Gastrocnemius medialis (tissue), 4 donors: ENCODE measurements around the gene CCDC178. TPM values are rescaled to one million over a fixed set of nuclear protein-coding genes. Genes with fewer than 3 reads are reported as not detected.

Experiments used
- ATAC-seq, 2 donors: fragments of 150-250 bp; one replicate each; pipeline ENCODE4 v1.9.1; 2016
- DNase-seq, 2 donors: peaks; one replicate each; pipeline ENCODE4 v3.0.0-alpha.2; 2019
- H3K27ac ChIP-seq, 4 donors: fragments of 200-600 bp; sonication (generic); 1 replicate in 1 of 4; 2 replicates in 3 of 4; pipeline ENCODE4 v1.5.1; 2016 to 2018; ENCODE audit warnings: mild to moderate bottlenecking in 2 of 4, moderate library complexity in 1 of 4
- H3K27me3 ChIP-seq, 3 donors: fragments of 200-600 bp; sonication (generic) in 2 of 3; 1 replicate in 1 of 3; 2 replicates in 2 of 3; pipeline versions ENCODE4 v1.5.1 to v1.6.0; 2016 to 2019; ENCODE audit warnings: mild to moderate bottlenecking in 1 of 3, moderate library complexity in 1 of 3
- H3K36me3 ChIP-seq, 2 donors: fragments of 200-600 bp; sonication (generic) in 1 of 2; one replicate each; pipeline ENCODE4 v1.5.1; 2017 to 2018
- H3K4me1 ChIP-seq, 2 donors: fragments of 200-600 bp; sonication (generic) in 1 of 2; one replicate each; pipeline ENCODE4 v1.5.1; 2016 to 2017; ENCODE audit warnings: mild to moderate bottlenecking in 2 of 2
- H3K4me3 ChIP-seq, 4 donors: fragments of 200-600 bp; sonication (generic) in 3 of 4; 1 replicate in 1 of 4; 2 replicates in 3 of 4; pipeline ENCODE4 v1.5.1; 2016 to 2019; ENCODE audit warnings: mild to moderate bottlenecking in 2 of 4
- H3K9me3 ChIP-seq, 3 donors: fragments of 200-600 bp; sonication (generic) in 2 of 3; 1 replicate in 1 of 3; 2 replicates in 2 of 3; pipeline ENCODE4 v1.5.1; 2016 to 2019
- POLR2A ChIP-seq, 2 donors: fragments of 450-650 bp; IDR thresholded peaks; one replicate each; pipeline ENCODE4 v1.6.1; 2017; ENCODE audit warnings: antibody characterized with exemption in 2 of 2, mild to moderate bottlenecking in 2 of 2, moderate library complexity in 2 of 2
- in situ Hi-C, 4 donors: fragments of 200-750 bp; cut with MboI; loops; one replicate each; pipeline versions ENCODE4 v1.15.0 to v1.8.0; 2017; ENCODE audit warnings: low sequenced_read_pairs in 4 of 4
- intact Hi-C: fragments of 100-400 bp; cut with DNase I; formaldehyde crosslinking; loops from one replicate; pipeline ENCODE4 v1.15.1; 2023; ENCODE audit warnings: low total_unique reads
- total RNA-seq, 4 donors: library from RNA; depleted of rRNA; stranded (reverse); fragments of >200 nt; gene quantifications; one replicate each; pipeline versions ENCODE4 v1.1.0 to v1.2.3, GENCODE V29; 2016
- TF ChIP-seq, protein P1 (sequence below), 5 experiments: fragments of 450-650 bp in 3 of 5; fragments of 200-600 bp in 2 of 5; sonication (generic) in 2 of 5; IDR thresholded peaks in 4 of 5; conservative IDR thresholded peaks in 1 of 5; 1 replicate in 4 of 5; 2 replicates in 1 of 5; pipeline ENCODE4 v1.5.1; 2016 to 2019; ENCODE audit warnings: antibody characterized with exemption in 5 of 5, mild to moderate bottlenecking in 3 of 5, moderate library complexity in 3 of 5

The CCDC178 gene
- total RNA-seq, 4 donors from 2014 or later, result 0.35 TPM; not detected in 3

DNA sequence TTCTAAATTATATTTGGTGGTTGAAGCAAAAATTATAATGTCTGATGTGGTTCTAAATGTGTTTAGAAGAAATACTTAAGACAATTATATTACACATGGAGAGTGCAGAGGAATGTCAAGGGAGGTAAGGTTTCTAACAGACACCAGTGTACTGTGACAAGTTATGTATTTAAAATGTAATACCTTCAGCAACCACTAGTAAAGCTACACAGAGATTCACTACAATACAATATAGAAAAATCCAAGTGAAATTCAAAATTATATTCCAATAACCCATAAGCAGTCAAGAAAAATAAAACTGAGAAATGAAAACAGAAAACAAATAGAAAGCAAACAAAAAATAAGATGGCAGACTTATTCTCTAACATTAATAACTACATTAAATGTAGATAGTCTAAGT, 418.2 kb downstream of the CCDC178 start:
- Histone ChIP-seq H3K4me3 (no peak overlapping the region), H3K27me3 (no peaks in the 10 kb centered on the region), H3K4me1 (no peaks in the 10 kb centered on the region), H3K36me3 (no peaks in the 10 kb centered on the region), H3K9me3 (no peaks in the 10 kb centered on the region), H3K27ac (no peak overlapping the region)
- intact Hi-C loops (no loop called here), in situ Hi-C loops (no loop called here)
- ATAC-seq (no peak), DNase-seq (no peak)
- TF ChIP-seq, protein P1, sequence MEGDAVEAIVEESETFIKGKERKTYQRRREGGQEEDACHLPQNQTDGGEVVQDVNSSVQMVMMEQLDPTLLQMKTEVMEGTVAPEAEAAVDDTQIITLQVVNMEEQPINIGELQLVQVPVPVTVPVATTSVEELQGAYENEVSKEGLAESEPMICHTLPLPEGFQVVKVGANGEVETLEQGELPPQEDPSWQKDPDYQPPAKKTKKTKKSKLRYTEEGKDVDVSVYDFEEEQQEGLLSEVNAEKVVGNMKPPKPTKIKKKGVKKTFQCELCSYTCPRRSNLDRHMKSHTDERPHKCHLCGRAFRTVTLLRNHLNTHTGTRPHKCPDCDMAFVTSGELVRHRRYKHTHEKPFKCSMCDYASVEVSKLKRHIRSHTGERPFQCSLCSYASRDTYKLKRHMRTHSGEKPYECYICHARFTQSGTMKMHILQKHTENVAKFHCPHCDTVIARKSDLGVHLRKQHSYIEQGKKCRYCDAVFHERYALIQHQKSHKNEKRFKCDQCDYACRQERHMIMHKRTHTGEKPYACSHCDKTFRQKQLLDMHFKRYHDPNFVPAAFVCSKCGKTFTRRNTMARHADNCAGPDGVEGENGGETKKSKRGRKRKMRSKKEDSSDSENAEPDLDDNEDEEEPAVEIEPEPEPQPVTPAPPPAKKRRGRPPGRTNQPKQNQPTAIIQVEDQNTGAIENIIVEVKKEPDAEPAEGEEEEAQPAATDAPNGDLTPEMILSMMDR (IDR thresholded peaks at IDR 0.05 in 4 of 5, conservative IDR thresholded peaks at IDR 0.05 in 1 of 5), result peak in 1 of 5 experiments; percentile 15
- TF ChIP-seq POLR2A (IDR thresholded peaks at IDR 0.05), result no peak

DNA sequence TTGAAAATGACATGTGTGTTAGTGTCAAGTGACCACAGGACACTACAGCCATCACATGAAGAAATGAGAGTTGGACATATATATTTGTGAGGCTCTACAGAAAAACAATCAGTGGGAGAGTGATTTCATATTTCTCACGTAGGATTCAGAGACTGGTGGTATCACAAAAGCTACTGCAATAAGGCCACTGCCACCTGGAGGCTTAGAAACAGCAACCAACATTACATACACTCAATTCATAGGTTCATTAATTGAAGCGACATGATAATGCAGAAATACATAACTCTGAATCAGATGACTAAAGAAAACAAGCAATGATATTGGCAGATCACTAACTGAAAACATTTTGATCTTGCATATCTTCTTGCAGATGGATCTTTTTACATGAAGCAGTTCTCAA, 419.6 kb downstream of the CCDC178 start:
- in situ Hi-C loops, result no loop called here
- Histone ChIP-seq H3K9me3 (no peaks in the 10 kb centered on the region), H3K27me3 (no peaks in the 10 kb centered on the region), H3K27ac (no peak overlapping the region), H3K4me3 (no peak overlapping the region), H3K4me1 (no peaks in the 10 kb centered on the region), H3K36me3 (no peaks in the 10 kb centered on the region)
- ATAC-seq, result no peak
- DNase-seq, result no peak
- TF ChIP-seq, protein P1 (IDR thresholded peaks at IDR 0.05 in 4 of 5, conservative IDR thresholded peaks at IDR 0.05 in 1 of 5), result no peak
- no peak for TF ChIP-seq POLR2A (IDR thresholded peaks at IDR 0.05)
- intact Hi-C loops, result no loop called here

DNA sequence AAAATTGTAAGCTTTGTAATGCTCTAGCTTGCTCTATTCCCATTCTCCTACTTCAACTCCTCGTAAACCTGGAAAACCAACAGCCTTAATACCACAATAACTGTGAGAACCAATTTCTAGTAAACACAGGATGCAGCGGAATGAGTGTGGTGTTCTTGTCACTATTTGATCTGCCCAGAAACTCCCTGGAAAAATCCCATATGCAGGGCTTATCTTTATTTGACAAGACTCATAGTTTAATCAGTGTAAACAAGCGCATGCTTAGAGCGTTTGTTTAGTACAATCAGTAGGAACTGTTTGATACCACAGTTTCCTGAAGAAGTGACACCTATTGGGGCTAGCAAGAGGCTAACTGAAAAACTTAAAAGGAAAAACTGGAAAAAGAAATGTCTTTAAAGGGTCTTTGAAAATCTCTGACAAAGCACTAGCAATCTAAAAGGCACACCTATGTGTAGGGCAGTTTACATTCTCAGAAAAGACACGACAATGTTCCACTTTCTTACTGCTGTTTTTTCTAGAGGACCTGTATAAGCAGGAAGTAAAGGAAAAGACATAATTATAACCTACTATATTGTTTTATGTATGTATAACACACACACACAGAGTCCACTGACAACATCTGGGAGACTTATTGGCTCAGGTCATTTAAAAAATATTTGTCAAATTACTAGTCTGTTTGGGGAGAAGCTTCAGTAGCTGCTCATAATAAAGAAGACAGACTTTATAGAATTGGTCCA, 426.3 kb downstream of the CCDC178 start:
- TF ChIP-seq, protein P1 (IDR thresholded peaks at IDR 0.05 in 4 of 5, conservative IDR thresholded peaks at IDR 0.05 in 1 of 5), result no peak
- no peak for TF ChIP-seq POLR2A (IDR thresholded peaks at IDR 0.05)
- no peaks in the 10 kb centered on the region for H3K27me3 ChIP-seq

DNA sequence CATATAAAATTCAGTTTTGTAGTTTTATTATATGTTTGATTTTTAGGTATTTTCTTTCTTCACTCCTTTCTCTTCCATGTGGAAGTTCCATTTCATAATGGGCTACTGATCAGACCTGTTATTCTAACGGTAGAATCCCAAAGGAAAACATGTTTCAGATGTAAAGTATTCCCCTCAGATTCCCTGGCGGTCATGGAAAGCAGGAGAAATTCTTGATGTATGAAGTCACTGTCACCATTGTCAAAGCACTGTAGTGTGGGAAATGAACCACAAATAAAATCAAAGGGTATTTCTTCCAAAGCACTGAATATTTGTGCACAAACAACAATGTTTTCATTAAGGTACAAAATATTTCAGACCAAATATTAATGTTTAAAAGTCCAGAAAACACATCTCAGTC, 430.4 kb downstream of the CCDC178 start:
- in situ Hi-C loops, result no loop called here
- Histone ChIP-seq H3K4me3 (no peak overlapping the region), H3K27ac (no peak overlapping the region), H3K9me3 (no peaks in the 10 kb centered on the region), H3K36me3 (no peaks in the 10 kb centered on the region), H3K4me1 (no peaks in the 10 kb centered on the region), H3K27me3 (no peaks in the 10 kb centered on the region)
- TF ChIP-seq POLR2A (IDR thresholded peaks at IDR 0.05), result no peak
- TF ChIP-seq, protein P1 (IDR thresholded peaks at IDR 0.05 in 4 of 5, conservative IDR thresholded peaks at IDR 0.05 in 1 of 5), result no peak
- intact Hi-C loops, result no loop called here
- no peak for ATAC-seq
- no peak for DNase-seq

More for the DNA sequence above, 426.3 kb downstream of the CCDC178 start:
- no peak overlapping the region for H3K27ac ChIP-seq
- H3K36me3 ChIP-seq, result no peaks in the 10 kb centered on the region
- H3K9me3 ChIP-seq, result no peaks in the 10 kb centered on the region
- intact Hi-C loops (no loop called here), in situ Hi-C loops (no loop called here)
- ATAC-seq (no peak), DNase-seq (no peak)
- no peak overlapping the region for H3K4me3 ChIP-seq
- H3K4me1 ChIP-seq, result no peaks in the 10 kb centered on the region

DNA sequence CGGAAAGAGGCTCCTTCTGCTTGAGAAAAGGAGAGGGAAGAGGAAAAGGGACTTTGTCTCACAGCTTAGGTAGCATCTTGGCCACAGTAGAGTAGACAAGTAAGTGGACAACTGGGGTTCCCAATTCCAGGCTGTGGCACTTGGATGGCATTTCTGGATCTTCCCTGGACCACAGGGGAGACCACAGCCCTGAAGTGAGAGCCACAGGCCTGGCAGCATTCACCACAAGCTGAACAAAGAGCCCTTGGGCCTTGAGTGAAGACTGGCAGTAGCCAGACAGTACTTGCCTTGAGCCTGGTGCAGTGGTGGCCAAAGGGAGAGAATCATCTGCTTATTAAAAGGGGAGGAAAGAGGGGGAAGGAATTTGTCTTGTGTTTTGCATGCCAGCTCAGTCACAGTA, 441.6 kb downstream of the CCDC178 start:
- Histone ChIP-seq H3K4me1 (no peaks in the 10 kb centered on the region), H3K4me3 (no peak overlapping the region), H3K36me3 (no peaks in the 10 kb centered on the region), H3K27me3 (no peaks in the 10 kb centered on the region), H3K27ac (no peak overlapping the region), H3K9me3 (no peaks in the 10 kb centered on the region)
- TF ChIP-seq, protein P1 (IDR thresholded peaks at IDR 0.05 in 4 of 5, conservative IDR thresholded peaks at IDR 0.05 in 1 of 5), result no peak
- TF ChIP-seq POLR2A (IDR thresholded peaks at IDR 0.05), result no peak
- in situ Hi-C loops, result no loop called here
- ATAC-seq (no peak), DNase-seq (no peak)
- intact Hi-C loops, result no loop called here
